ENCODE data around the gene PCDH9.

PCDH9 gene

GRCh38 chr13:67117010-67117550 lies 113.1 kb downstream of the PCDH9 start:
- Histone ChIP-seq H2BK120ac (ENCODE audit: low read depth, low read length) (no peak overlapping the region), H3K27ac (ENCODE audit: low read depth, low read length) (no peak overlapping the region), H3K18ac (ENCODE audit: low read length) (no peak overlapping the region), H3K27me3 (ENCODE audit: insufficient read depth, low read length, poor library complexity) (no peaks in the 10 kb centered on the region), H4K5ac (ENCODE audit: low read length) (no peak overlapping the region), H4K8ac (ENCODE audit: low read depth, low read length) (no peak overlapping the region), H3K4me3 (ENCODE audit: low read length) (no peak overlapping the region), H3K4me1 (ENCODE audit: control insufficient read depth, low read depth, low read length) (no peaks in the 10 kb centered on the region), H3K56ac (ENCODE audit: low read length) (no peak overlapping the region), H3K4ac (ENCODE audit: low read depth, low read length) (no peak overlapping the region), H3K23ac (ENCODE audit: low read length) (no peak overlapping the region), H3K79me2 (ENCODE audit: control insufficient read depth, insufficient read depth, low read length) (no peaks in the 10 kb centered on the region), H3K9ac (ENCODE audit: low read length) (no peak overlapping the region), H3K4me2 (ENCODE audit: low read length) (no peak overlapping the region), H3K36me3 (ENCODE audit: control insufficient read depth, insufficient read depth, low read length) (no peaks in the 10 kb centered on the region), H3K79me1 (ENCODE audit: low read length) (no peaks in the 10 kb centered on the region), H2BK15ac (replicated peaks; ENCODE audit: low read depth) (no peak overlapping the region), H2AK5ac (ENCODE audit: low read length) (no peak overlapping the region), H2BK5ac (ENCODE audit: low read length) (no peak overlapping the region)
- no peak for DNase-seq
- WGBS (ENCODE audit: extremely low coverage, insufficient coverage, low lambda C conversion rate), result no CpG with 5 or more reads among the region's 3 CpGs

DNA sequence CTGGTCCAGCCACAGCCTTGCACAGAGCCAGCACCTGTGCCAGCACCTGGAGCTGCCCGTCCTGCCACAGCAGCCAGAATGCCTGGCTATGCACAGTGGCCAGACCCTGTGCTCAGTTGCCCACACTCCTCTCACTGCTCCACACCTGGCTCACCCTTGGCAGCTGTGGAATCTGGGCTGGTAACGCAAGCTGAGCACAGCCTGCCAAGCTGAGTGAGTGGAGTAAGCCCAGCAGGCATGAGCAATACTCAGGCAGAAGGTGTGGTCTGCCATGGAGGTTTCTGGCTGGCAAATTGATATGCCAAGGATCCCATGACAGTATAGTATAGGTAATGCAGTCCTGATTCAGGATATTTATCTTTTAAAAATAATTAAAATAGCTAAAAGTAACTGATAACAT lies 122.2 kb downstream of the PCDH9 start:
- Histone ChIP-seq H2AK5ac (ENCODE audit: low read length) (no peak overlapping the region), H2BK120ac (ENCODE audit: low read depth, low read length) (no peak overlapping the region), H2BK5ac (ENCODE audit: low read length) (no peak overlapping the region), H4K5ac (ENCODE audit: low read length) (no peak overlapping the region), H3K27me3 (ENCODE audit: insufficient read depth, low read length, poor library complexity) (no peaks in the 10 kb centered on the region), H3K23ac (ENCODE audit: low read length) (no peak overlapping the region), H3K4ac (ENCODE audit: low read depth, low read length) (no peak overlapping the region), H3K56ac (ENCODE audit: low read length) (no peak overlapping the region), H3K4me3 (ENCODE audit: low read length) (no peak overlapping the region), H3K4me2 (ENCODE audit: low read length) (no peak overlapping the region), H2BK15ac (replicated peaks; ENCODE audit: low read depth) (no peak overlapping the region), H3K79me1 (ENCODE audit: low read length) (no peaks in the 10 kb centered on the region), H3K36me3 (ENCODE audit: control insufficient read depth, insufficient read depth, low read length) (no peaks in the 10 kb centered on the region), H3K79me2 (ENCODE audit: control insufficient read depth, insufficient read depth, low read length) (no peaks in the 10 kb centered on the region), H4K8ac (ENCODE audit: low read depth, low read length) (no peak overlapping the region), H3K18ac (ENCODE audit: low read length) (no peak overlapping the region), H3K4me1 (ENCODE audit: control insufficient read depth, low read depth, low read length) (no peaks in the 10 kb centered on the region), H3K9ac (ENCODE audit: low read length) (no peak overlapping the region), H3K27ac (ENCODE audit: low read depth, low read length) (no peak overlapping the region)
- no CpG with 5 or more reads among the region's 2 CpGs for WGBS (ENCODE audit: extremely low coverage, insufficient coverage, low lambda C conversion rate)
- no peak for DNase-seq

GRCh38 chr13:67106502-67107057 lies 123.6 kb downstream of the PCDH9 start:
- H2BK120ac ChIP-seq (ENCODE audit: low read depth, low read length), result no peak overlapping the region
- H3K23ac ChIP-seq (ENCODE audit: low read length), result no peak overlapping the region
- H4K5ac ChIP-seq (ENCODE audit: low read length), result no peak overlapping the region
- H3K79me1 ChIP-seq (ENCODE audit: low read length), result no peaks in the 10 kb centered on the region
- no peak overlapping the region for H2BK15ac ChIP-seq (replicated peaks; ENCODE audit: low read depth)
- H2AK5ac ChIP-seq (ENCODE audit: low read length), result no peak overlapping the region
- no peaks in the 10 kb centered on the region for H3K27me3 ChIP-seq (ENCODE audit: insufficient read depth, low read length, poor library complexity)
- no peak overlapping the region for H2BK5ac ChIP-seq (ENCODE audit: low read length)
- no peaks in the 10 kb centered on the region for H3K79me2 ChIP-seq (ENCODE audit: control insufficient read depth, insufficient read depth, low read length)
- WGBS (ENCODE audit: extremely low coverage, insufficient coverage, low lambda C conversion rate), result no CpG with 5 or more reads among the region's 6 CpGs
- no peak for DNase-seq
- no peak overlapping the region for H4K8ac ChIP-seq (ENCODE audit: low read depth, low read length)
- H3K56ac ChIP-seq (ENCODE audit: low read length), result no peak overlapping the region
- no peak overlapping the region for H3K4ac ChIP-seq (ENCODE audit: low read depth, low read length)
- H3K36me3 ChIP-seq (ENCODE audit: control insufficient read depth, insufficient read depth, low read length), result no peaks in the 10 kb centered on the region
- no peaks in the 10 kb centered on the region for H3K4me1 ChIP-seq (ENCODE audit: control insufficient read depth, low read depth, low read length)
- H3K18ac ChIP-seq (ENCODE audit: low read length), result no peak overlapping the region
- no peak overlapping the region for H3K4me2 ChIP-seq (ENCODE audit: low read length)
- no peak overlapping the region for H3K27ac ChIP-seq (ENCODE audit: low read depth, low read length)
- H3K4me3 ChIP-seq (ENCODE audit: low read length), result no peak overlapping the region
- no peak overlapping the region for H3K9ac ChIP-seq (ENCODE audit: low read length)

- no CpG with 5 or more reads among the region's 4 CpGs for WGBS (ENCODE audit: extremely low coverage, insufficient coverage, low lambda C conversion rate)
- H3K4me3 ChIP-seq (ENCODE audit: low read length), result no peak overlapping the region
Observed at GRCh38 chr13:67101730-67102467, 128.2 kb downstream of the PCDH9 start.

DNA sequence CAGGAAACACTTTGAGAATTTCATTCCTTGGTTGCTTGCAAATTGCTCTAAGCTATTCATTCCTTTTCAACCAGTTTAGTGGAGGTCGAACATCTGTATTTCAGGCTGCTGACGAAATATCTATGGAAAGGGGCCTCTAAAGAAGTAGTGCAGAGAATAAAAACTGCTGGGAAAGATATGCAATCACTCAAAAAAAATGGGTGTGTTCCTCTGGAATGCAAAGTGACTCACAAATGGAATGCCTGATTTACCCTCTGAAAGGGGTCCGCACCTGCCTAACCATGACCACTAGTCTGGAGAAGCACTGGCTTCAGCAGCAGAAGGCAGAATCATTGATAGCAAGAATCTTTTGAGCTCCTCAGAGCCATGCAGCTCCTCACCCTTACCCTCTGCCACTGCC lies 129.4 kb downstream of the PCDH9 start:
- H3K18ac ChIP-seq (ENCODE audit: low read length), result no peak overlapping the region
- H3K36me3 ChIP-seq (ENCODE audit: control insufficient read depth, insufficient read depth, low read length), result no peaks in the 10 kb centered on the region
- no peak overlapping the region for H3K56ac ChIP-seq (ENCODE audit: low read length)
- WGBS (ENCODE audit: extremely low coverage, insufficient coverage, low lambda C conversion rate), result no CpG with 5 or more reads among the region's 3 CpGs
- no peak overlapping the region for H3K9ac ChIP-seq (ENCODE audit: low read length)
- H4K5ac ChIP-seq (ENCODE audit: low read length), result no peak overlapping the region
- no peak overlapping the region for H3K4me2 ChIP-seq (ENCODE audit: low read length)
- H2BK120ac ChIP-seq (ENCODE audit: low read depth, low read length), result no peak overlapping the region
- H3K27me3 ChIP-seq (ENCODE audit: insufficient read depth, low read length, poor library complexity), result no peaks in the 10 kb centered on the region
- H2AK5ac ChIP-seq (ENCODE audit: low read length), result no peak overlapping the region
- H3K23ac ChIP-seq (ENCODE audit: low read length), result no peak overlapping the region
- H3K27ac ChIP-seq (ENCODE audit: low read depth, low read length), result no peak overlapping the region
- no peak overlapping the region for H2BK15ac ChIP-seq (replicated peaks; ENCODE audit: low read depth)
- H3K4me3 ChIP-seq (ENCODE audit: low read length), result no peak overlapping the region
- no peak overlapping the region for H2BK5ac ChIP-seq (ENCODE audit: low read length)
- H3K79me2 ChIP-seq (ENCODE audit: control insufficient read depth, insufficient read depth, low read length), result no peaks in the 10 kb centered on the region
- no peak overlapping the region for H3K4ac ChIP-seq (ENCODE audit: low read depth, low read length)
- no peaks in the 10 kb centered on the region for H3K4me1 ChIP-seq (ENCODE audit: control insufficient read depth, low read depth, low read length)
- peak; percentile 71 for DNase-seq
- no peak overlapping the region for H4K8ac ChIP-seq (ENCODE audit: low read depth, low read length)
- no peaks in the 10 kb centered on the region for H3K79me1 ChIP-seq (ENCODE audit: low read length)

More at GRCh38 chr13:67101730-67102467, 128.2 kb downstream of the PCDH9 start:
- H3K36me3 ChIP-seq (ENCODE audit: control insufficient read depth, insufficient read depth, low read length), result no peaks in the 10 kb centered on the region
- no peak overlapping the region for H3K27ac ChIP-seq (ENCODE audit: low read depth, low read length)
- H3K18ac ChIP-seq (ENCODE audit: low read length), result no peak overlapping the region
- H3K79me2 ChIP-seq (ENCODE audit: control insufficient read depth, insufficient read depth, low read length), result no peaks in the 10 kb centered on the region
- no peak overlapping the region for H4K5ac ChIP-seq (ENCODE audit: low read length)
- H3K4me2 ChIP-seq (ENCODE audit: low read length), result no peak overlapping the region
- H3K56ac ChIP-seq (ENCODE audit: low read length), result no peak overlapping the region
- H2BK15ac ChIP-seq (replicated peaks; ENCODE audit: low read depth), result no peak overlapping the region
- H2BK120ac ChIP-seq (ENCODE audit: low read depth, low read length), result no peak overlapping the region
- H3K4me1 ChIP-seq (ENCODE audit: control insufficient read depth, low read depth, low read length), result no peaks in the 10 kb centered on the region
- no peak overlapping the region for H3K23ac ChIP-seq (ENCODE audit: low read length)
- no peak overlapping the region for H2BK5ac ChIP-seq (ENCODE audit: low read length)
- no peak overlapping the region for H4K8ac ChIP-seq (ENCODE audit: low read depth, low read length)
- no peak overlapping the region for H3K9ac ChIP-seq (ENCODE audit: low read length)
- H3K4ac ChIP-seq (ENCODE audit: low read depth, low read length), result no peak overlapping the region
- DNase-seq, result no peak
- H3K27me3 ChIP-seq (ENCODE audit: insufficient read depth, low read length, poor library complexity), result no peaks in the 10 kb centered on the region
- no peak overlapping the region for H2AK5ac ChIP-seq (ENCODE audit: low read length)
- no peaks in the 10 kb centered on the region for H3K79me1 ChIP-seq (ENCODE audit: low read length)
